CD14-positive monocyte (primary cell): ENCODE results near the gene PRDM11. TPM values are rescaled to one million over a fixed set of nuclear protein-coding genes. Genes with fewer than 3 reads are reported as not detected.

ENCODE experiments used
- DNase-seq, 3 donors: peaks; one replicate each; pipeline ENCODE4 v3.0.0-alpha.2; 2011 to 2022
- H2AFZ ChIP-seq: 2 replicates; pipeline ENCODE4 v1.6.0; 2012; ENCODE audit warnings: mild to moderate bottlenecking, low read depth, low read length, inconsistent platforms; ENCODE audit not compliant: insufficient read depth, poor library complexity, severe bottlenecking
- H3K27ac ChIP-seq, 2 donors: 1 replicate in 1 of 2; 2 replicates in 1 of 2; pipeline ENCODE4 v1.5.1; 2012 to 2013; ENCODE audit warnings: low read length in 2 of 2, control low read depth in 1 of 2, inconsistent platforms in 1 of 2, low read depth in 1 of 2, mild to moderate bottlenecking in 1 of 2
- H3K27me3 ChIP-seq, 2 donors: one replicate each; pipeline versions ENCODE4 v1.6.0 to v1.6.1; 2011 to 2013; ENCODE audit warnings: low read length in 2 of 2; ENCODE audit not compliant: control insufficient read depth in 2 of 2, insufficient read depth in 2 of 2
- H3K36me3 ChIP-seq, 2 donors: replicated peaks in 1 of 2; 1 replicate in 1 of 2; 2 replicates in 1 of 2; pipeline versions ENCODE4 v1.5.1 to v1.6.1; 2012 to 2013; ENCODE audit warnings: low read length in 2 of 2, control low read depth in 1 of 2, inconsistent platforms in 1 of 2, mild to moderate bottlenecking in 1 of 2; ENCODE audit not compliant: insufficient read depth in 2 of 2, control insufficient read depth in 1 of 2
- H3K4me1 ChIP-seq, 2 donors: 1 replicate in 1 of 2; 2 replicates in 1 of 2; pipeline versions ENCODE4 v1.5.1 to v1.6.1; 2012 to 2013; ENCODE audit warnings: low read length in 2 of 2, control low read depth in 1 of 2, inconsistent platforms in 1 of 2, mild to moderate bottlenecking in 1 of 2, moderate library complexity in 1 of 2; ENCODE audit not compliant: insufficient read depth in 2 of 2, control insufficient read depth in 1 of 2
- H3K4me2 ChIP-seq: replicated peaks from 2 replicates; pipeline ENCODE3; 2012; ENCODE audit warnings: low read length, moderate library complexity, mild to moderate bottlenecking; ENCODE audit not compliant: poor library complexity, severe bottlenecking; ENCODE audit errors: extremely low read depth
- H3K4me3 ChIP-seq, 3 experiments: fragments of 200-600 bp in 1 of 3; sonication (generic) in 1 of 3; replicated peaks in 1 of 3; 1 replicate in 2 of 3; 2 replicates in 1 of 3; pipeline ENCODE4 v1.5.1; 2011 to 2013; ENCODE audit warnings: low read length in 3 of 3, mild to moderate bottlenecking in 3 of 3, control low read depth in 2 of 3, low read depth in 2 of 3, inconsistent platforms in 1 of 3, moderate library complexity in 1 of 3
- H3K79me2 ChIP-seq: 2 replicates; pipeline ENCODE4 v1.6.0; 2012; ENCODE audit warnings: mild to moderate bottlenecking, control low read depth, inconsistent platforms, low read length, moderate library complexity; ENCODE audit not compliant: insufficient read depth
- H3K9ac ChIP-seq: 2 replicates; pipeline ENCODE4 v1.6.0; 2017; ENCODE audit warnings: low read length, mild to moderate bottlenecking; ENCODE audit not compliant: insufficient read depth, poor library complexity, severe bottlenecking
- H3K9me3 ChIP-seq, 2 donors: replicated peaks in 1 of 2; 1 replicate in 1 of 2; 2 replicates in 1 of 2; pipeline versions ENCODE4 v1.5.1 to v1.6.1; 2012 to 2013; ENCODE audit warnings: low read length in 2 of 2, control low read depth in 1 of 2; ENCODE audit not compliant: control insufficient read depth in 1 of 2, insufficient read depth in 1 of 2
- H4K20me1 ChIP-seq: 2 replicates; pipeline ENCODE4 v1.6.0; 2012; ENCODE audit warnings: mild to moderate bottlenecking, low read length, control low read depth, moderate library complexity; ENCODE audit not compliant: insufficient read depth
- H3K27ac Mint-ChIP-seq, 7 donors: one replicate each; pipeline ENCODE4 v1.8.0; 2020; ENCODE audit warnings: mild to moderate bottlenecking in 7 of 7, mixed read lengths in 7 of 7, moderate library complexity in 6 of 7, inconsistent platforms in 2 of 7
- H3K27me3 Mint-ChIP-seq, 3 donors: one replicate each; pipeline ENCODE4 v1.8.0; 2021 to 2022; ENCODE audit warnings: low read depth in 3 of 3, mild to moderate bottlenecking in 3 of 3, mixed read lengths in 3 of 3, moderate library complexity in 3 of 3, inconsistent platforms in 1 of 3
- H3K36me3 Mint-ChIP-seq, 2 donors: one replicate each; pipeline ENCODE4 v1.8.0; 2020; ENCODE audit warnings: mixed read lengths in 2 of 2, inconsistent platforms in 1 of 2, mild to moderate bottlenecking in 1 of 2
- H3K4me1 Mint-ChIP-seq: one replicate; pipeline ENCODE4 v1.8.0; 2020; ENCODE audit warnings: mild to moderate bottlenecking, mixed read lengths
- H3K4me3 Mint-ChIP-seq, 2 donors: one replicate each; pipeline ENCODE4 v1.8.0; 2020; ENCODE audit warnings: mild to moderate bottlenecking in 2 of 2, mixed read lengths in 2 of 2, moderate library complexity in 1 of 2
- H3K9me3 Mint-ChIP-seq, 7 donors: one replicate each; pipeline ENCODE4 v1.8.0; 2020 to 2022; ENCODE audit warnings: mixed read lengths in 7 of 7, mild to moderate bottlenecking in 6 of 7, moderate library complexity in 6 of 7, inconsistent platforms in 2 of 7
- CTCF ChIP-seq: fragments of 200-600 bp; IDR thresholded peaks from one replicate; pipeline ENCODE4 v1.8.0; 2022; ENCODE audit warnings: antibody characterized with exemption, mild to moderate bottlenecking
- WGBS: methylation state at CpG from one replicate; pipeline ENCODE4 v1.1.5; 2013; ENCODE audit warnings: missing lambda C conversion rate; ENCODE audit not compliant: insufficient coverage; 5-methylcytosine and 5-hydroxymethylcytosine counted together
- intact Hi-C, 2 donors: fragments of 100-400 bp; cut with micrococcal nuclease; formaldehyde crosslinking; loops; one replicate each; pipeline versions ENCODE4 v1.15.0 to v1.15.1; 2023
- polyA plus RNA-seq, 3 donors: library from polyadenylated mRNA; depleted of rRNA in 1 of 3; unstranded in 2 of 3; stranded (reverse) in 1 of 3; fragments of 300-500 nt in 2 of 3; fragments of >200 nt in 1 of 3; fragmentation: Illumina TruSeq in 2 of 3; gene quantifications; 1 replicate in 2 of 3; 2 replicates in 1 of 3; pipeline ENCODE4 v1.2.3, GENCODE V29; 2012 to 2021

PRDM11 gene
- polyA plus RNA-seq, 3 donors, result 0.48 to 1.8 TPM; not detected in 1

- Mint-ChIP-seq H3K27ac (no peak overlapping the region), H3K9me3 (no peaks in the 10 kb centered on the region), H3K4me1 (peaks cover 7% of the 10 kb centered on the region), H3K36me3 (peaks cover 0 to 4% of the 10 kb centered on the region in 2 donors), H3K4me3 (no peak overlapping the region), H3K27me3 (peaks cover 0 to 3% (median 1%) of the 10 kb centered on the region in 3 donors)
- H3K27me3 ChIP-seq, result no peaks in the 10 kb centered on the region
- H4K20me1 ChIP-seq, result peaks cover 4% of the 10 kb centered on the region
- H3K4me3 ChIP-seq, result no peak overlapping the region
- H3K9me3 ChIP-seq, result no peaks in the 10 kb centered on the region
- intact Hi-C loops, result no loop called here
- H3K4me2 ChIP-seq, result no peak overlapping the region
- TF ChIP-seq CTCF, result no peak
- H2AFZ ChIP-seq, result no peak overlapping the region
- no peaks in the 10 kb centered on the region for H3K36me3 ChIP-seq
- 92% methylated on average over 19 of the region's 23 CpGs for WGBS
- H3K4me1 ChIP-seq, result no peaks in the 10 kb centered on the region
- no peak for DNase-seq
- H3K9ac ChIP-seq, result no peak overlapping the region
- H3K79me2 ChIP-seq, result no peaks in the 10 kb centered on the region
- no peak overlapping the region for H3K27ac ChIP-seq
Measured at GRCh38 chr11:45161252-45162063, 15.0 kb downstream of the PRDM11 start.

- no peak overlapping the region for H3K4me3 ChIP-seq
- Mint-ChIP-seq H3K36me3 (no peaks in the 10 kb centered on the region), H3K9me3 (no peaks in the 10 kb centered on the region), H3K4me3 (no peak overlapping the region), H3K27ac (no peak overlapping the region), H3K4me1 (peaks cover 7% of the 10 kb centered on the region), H3K27me3 (peaks cover 0 to 3% (median 1%) of the 10 kb centered on the region in 3 donors)
- WGBS, result 86% methylated on average over 2 of the region's 3 CpGs
- TF ChIP-seq CTCF, result no peak
- no peak overlapping the region for H3K4me2 ChIP-seq
- no peaks in the 10 kb centered on the region for H3K79me2 ChIP-seq
- intact Hi-C loops, result no loop called here
- H2AFZ ChIP-seq, result no peak overlapping the region
- H3K9me3 ChIP-seq, result no peaks in the 10 kb centered on the region
- H3K27ac ChIP-seq, result no peak overlapping the region
- no peaks in the 10 kb centered on the region for H3K36me3 ChIP-seq
- H3K4me1 ChIP-seq, result no peaks in the 10 kb centered on the region
- no peak overlapping the region for H3K9ac ChIP-seq
- peaks cover 4% of the 10 kb centered on the region for H4K20me1 ChIP-seq
- H3K27me3 ChIP-seq, result no peaks in the 10 kb centered on the region
- no peak for DNase-seq
Measured at GRCh38 chr11:45162064-45162375, 15.6 kb downstream of the PRDM11 start.
